Stimulated activated CD8-positive, alpha-beta memory T cell treated with anti-CD3 and anti-CD28 coated beads, Interleukin-12 subunit alpha, Interleukin-12 subunit beta, amount 100 ng/mL, for 24 hours (primary cell): ENCODE data around the gene CLIP2.
"Not testable (repeated sequence)": the region's sequence is repeated elsewhere in the genome, so short reads cannot be mapped to it uniquely, and the experiment has no call there.

Source experiments
- DNase-seq: peaks from one replicate; pipeline ENCODE4 v3.0.0-alpha.2; 2020; ENCODE audit errors: extremely low read depth

The CLIP2 gene

DNA sequence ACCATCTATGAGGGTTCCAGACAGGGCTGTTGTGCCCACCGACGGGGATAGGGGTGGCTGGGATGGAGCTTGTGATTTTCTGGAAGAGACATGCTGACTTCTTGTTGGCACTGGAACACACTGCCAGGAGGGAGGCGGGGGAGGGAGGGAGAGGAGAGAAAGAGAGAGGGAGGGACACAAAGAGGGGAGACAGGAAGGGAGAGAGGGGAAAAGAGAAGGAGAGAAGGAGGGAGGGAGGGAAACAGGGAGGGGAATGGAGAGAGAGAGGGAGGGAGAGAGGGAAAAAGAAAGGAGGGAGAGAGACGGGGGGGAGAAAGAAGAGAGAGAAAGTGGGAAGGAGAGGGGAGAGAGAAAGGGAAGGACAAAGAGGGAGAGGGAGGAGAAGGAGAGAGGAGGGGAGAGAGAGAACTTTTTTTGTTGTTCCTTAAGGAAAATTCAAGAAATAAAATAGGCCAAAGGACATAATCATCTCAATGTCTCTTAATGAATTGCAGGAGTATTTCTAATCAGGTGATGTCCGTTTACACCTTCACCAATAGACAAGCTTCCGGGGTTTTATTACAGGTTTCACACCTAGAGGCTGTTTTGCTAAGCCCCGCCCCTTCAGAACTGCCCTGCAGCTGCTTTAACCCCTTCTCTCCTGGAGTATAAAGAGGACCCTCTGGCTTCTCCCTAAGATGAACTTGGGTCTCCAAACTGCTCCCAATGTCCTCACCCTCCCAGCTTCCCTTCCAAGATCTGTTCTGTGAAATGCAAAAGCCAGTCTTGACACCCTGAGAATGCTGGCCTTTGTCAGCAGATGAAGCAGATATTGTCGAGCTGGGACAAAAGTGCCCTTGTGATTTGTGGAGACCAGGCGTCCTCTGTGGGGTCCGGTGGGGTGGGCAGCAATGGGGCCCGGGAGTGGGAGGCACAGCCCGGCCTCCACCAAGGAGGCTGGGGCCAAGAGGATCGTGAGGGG, 82.5 kb downstream of the CLIP2 start:
- DNase-seq: no peak

- DNase-seq: no peak
Measured at GRCh38 chr7:74372511-74373111, 83.4 kb downstream of the CLIP2 start.

GRCh38 chr7:74373536-74373935, 84.3 kb downstream of the CLIP2 start:
- DNase-seq: no peak

GRCh38 chr7:74375726-74376220, 86.6 kb downstream of the CLIP2 start:
- DNase-seq: no peak

DNA sequence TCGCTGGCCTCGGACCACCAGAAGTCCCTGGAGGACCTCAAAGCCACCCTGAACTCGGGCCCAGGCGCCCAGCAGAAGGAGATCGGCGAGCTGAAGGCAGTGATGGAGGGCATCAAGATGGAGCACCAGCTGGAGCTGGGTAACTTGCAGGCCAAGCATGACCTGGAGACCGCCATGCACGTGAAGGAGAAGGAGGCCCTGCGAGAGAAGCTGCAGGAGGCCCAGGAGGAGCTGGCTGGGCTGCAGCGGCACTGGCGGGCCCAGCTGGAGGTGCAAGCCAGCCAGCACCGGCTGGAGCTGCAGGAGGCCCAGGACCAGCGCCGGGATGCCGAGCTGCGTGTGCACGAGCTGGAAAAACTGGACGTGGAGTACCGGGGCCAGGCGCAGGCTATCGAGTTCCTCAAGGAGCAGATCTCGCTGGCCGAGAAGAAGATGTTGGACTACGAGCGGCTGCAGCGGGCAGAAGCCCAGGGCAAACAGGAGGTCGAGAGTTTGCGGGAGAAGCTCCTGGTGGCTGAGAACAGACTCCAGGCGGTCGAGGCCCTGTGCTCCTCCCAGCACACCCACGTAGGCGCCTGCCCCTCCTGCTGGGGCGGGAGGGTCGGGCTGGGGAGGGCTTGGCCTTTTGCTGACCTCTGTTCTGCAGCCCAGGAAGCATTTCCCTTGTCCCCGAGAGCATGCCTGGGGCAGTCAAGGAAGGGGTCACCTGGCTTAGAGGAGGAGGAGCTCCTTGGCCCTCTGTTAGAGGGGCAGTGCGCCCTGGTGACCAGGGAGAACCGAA, 87.2 kb downstream of the CLIP2 start:
- DNase-seq: no peak

GRCh38 chr7:74379938-74380337, 90.7 kb downstream of the CLIP2 start:
- DNase-seq: no peak

DNA sequence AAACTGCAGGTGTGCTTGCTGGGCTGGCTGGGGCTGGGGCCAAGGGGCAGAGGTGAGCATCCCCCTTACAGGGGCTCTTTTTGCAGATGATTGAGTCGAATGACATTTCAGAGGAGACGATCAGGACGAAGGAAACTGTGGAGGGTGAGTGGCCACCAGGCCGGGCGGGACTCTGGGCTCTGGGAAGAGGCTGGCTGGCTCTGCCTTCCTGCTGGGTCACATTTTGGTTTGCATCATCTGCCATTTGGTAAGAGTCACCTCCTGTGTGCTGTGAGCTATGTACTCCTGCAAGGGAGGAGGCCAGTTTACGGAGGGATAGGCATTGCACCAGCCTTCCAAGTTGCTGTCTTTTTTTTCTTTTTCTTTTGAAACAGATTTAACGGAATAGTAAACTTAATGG, 91.5 kb downstream of the CLIP2 start:
- DNase-seq: no peak

DNA sequence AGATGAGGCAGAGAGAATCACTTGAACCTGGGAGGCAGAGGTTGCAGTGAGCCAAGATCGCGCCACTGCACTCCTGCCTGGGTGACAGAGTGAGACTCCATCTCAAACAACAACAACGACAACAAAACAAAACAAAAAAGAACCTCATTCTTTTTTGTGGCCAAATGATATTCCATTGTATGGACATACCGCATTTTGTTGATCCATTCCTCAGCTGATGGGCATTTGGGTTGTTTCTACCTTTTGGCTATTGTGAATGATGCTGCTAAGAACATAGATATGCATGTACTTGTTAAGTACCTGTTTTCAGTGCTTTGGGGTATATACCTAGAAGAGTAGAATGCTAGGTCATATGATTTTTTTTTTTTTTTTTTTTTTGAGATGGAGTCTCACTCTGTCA, 94.9 kb downstream of the CLIP2 start:
- DNase-seq: not testable (repeated sequence)

- not testable (repeated sequence) for DNase-seq
Measured at GRCh38 chr7:74384854-74385253, 95.6 kb downstream of the CLIP2 start.

- DNase-seq: no peak
Measured at GRCh38 chr7:74387606-74388005, 98.4 kb downstream of the CLIP2 start.

DNA sequence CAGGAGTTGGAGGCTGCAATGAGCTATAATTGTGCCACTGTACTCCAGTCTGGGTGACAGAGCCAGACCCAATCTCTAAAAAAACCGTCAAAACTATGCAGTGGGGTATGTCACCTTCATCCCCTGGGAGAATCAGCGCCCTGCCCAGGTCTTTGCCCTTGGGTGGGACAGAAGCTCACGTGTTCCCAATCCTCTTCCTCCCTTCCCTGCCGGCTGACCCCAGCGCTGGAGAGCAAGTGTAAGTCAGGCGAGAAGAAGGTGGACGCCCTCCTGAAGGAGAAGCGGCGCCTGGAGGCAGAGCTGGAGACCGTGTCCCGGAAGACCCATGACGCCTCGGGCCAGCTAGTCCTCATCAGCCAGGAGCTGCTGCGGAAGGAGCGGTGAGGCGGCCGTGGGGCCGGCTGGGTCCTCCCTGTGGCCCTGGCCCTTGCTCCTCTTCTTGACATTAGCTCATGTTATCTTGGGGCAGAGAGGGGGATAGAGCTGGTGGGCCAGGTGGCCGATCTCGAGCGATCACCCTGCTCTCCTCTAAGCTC, 99.7 kb downstream of the CLIP2 start:
- DNase-seq: no peak

- DNase-seq: not testable (repeated sequence)
Measured at GRCh38 chr7:74393722-74394121, 104.5 kb downstream of the CLIP2 start.

- not testable (repeated sequence) for DNase-seq
Measured at GRCh38 chr7:74394601-74395000, 105.4 kb downstream of the CLIP2 start.

DNA sequence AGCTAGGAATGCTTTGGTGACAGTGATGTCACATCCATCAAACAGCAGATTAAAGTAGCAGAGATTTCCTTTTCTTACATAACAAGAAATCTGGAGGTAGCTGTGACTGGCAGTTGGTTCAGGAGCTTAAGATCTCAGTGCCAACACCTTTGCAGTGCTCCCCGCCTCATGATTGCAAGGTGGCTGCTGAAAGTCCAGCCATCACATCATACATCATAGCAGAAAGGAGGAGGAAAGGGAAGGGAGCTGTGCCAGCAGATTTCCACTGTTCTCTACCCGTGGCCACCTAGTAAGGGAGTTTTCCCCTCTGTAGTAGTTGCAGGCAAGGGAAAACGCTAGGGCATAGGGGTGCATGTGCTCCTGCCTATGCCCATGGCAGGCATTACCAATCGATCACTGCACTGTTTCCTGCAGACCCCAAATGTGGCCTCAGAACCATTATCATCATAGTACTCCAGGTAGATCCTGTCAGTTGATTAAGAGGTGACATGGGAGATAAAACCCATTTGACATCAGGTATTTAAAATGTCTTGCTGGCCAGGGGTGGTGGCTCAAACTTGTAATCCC, 106.6 kb downstream of the CLIP2 start:
- no peak for DNase-seq

DNA sequence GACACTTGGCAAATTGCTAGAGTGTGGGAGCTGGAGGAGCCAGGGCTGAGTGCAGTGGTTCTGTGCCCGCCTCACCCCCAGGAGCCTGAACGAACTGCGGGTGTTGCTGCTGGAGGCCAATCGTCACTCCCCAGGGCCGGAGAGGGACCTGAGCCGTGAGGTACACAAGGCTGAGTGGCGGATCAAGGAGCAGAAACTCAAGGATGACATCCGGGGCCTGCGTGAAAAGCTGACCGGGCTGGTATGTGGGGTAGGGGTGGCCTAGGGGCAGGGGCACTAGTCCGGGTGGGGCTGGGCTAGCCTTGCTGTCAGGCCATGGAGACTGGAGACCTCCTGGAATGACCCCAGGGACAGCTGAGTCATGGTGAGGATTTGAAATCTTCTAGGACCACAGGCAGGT, 107.8 kb downstream of the CLIP2 start:
- DNase-seq: no peak

DNA sequence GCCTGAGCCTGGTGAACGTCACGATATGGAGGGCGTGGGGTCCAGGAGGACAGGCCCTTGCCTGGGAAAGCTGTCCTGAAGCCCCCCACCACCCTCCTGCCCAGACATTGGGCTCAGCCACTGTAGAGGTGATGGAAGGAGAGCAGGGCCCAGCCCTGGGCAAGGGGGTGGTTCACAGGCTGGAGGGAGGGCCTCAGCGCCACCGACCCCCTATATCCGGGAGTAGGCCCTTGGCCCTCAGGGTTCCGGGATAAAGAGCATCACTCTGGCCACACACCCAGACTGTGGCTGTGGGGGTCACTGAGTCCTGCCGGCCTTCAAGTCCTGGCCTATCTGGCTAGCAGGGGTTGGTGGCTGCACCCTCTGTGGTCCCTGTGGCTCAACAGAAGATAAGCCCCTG, 109.2 kb downstream of the CLIP2 start:
- DNase-seq: no peak

- no peak for DNase-seq
Measured at GRCh38 chr7:74399006-74399405, 109.8 kb downstream of the CLIP2 start.

DNA sequence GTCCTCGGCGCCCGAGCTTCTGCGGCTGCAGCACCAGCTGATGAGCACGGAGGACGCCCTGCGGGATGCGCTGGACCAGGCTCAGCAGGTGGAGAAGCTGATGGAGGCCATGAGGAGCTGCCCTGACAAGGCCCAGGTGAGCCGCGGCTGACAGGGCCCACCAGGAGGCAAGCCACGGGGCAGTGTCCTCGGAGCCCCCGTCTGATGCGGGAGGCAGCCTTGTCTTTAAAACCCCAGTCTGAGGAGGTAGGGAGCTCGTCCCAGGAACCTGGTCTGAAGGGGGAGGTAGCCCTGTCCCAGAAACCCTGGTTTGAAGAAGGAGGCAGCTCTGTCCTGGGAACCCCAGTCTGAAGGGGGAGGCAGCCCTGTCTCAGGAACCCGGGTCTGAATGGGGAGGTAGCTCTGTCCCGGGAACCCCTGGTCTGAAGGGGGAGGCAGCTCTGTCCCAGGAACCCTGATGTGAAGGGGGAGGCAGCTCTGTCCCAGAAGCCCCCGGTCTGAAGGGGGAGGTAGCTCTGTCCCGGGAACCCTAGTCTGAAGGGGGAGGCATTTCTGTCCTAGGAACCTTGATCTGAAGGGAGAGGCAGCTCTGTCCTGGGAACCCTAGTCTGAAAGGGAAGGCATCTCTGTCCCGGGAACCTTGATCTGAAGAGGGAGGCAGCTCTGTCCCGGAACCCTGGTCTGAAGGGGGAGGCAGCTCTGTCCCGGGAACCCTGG, 111.4 kb downstream of the CLIP2 start:
- no peak for DNase-seq

- DNase-seq: peak; percentile 15
Measured at GRCh38 chr7:74401137-74401859, 112.1 kb downstream of the CLIP2 start.

- not testable (repeated sequence) for DNase-seq
Measured at GRCh38 chr7:74402668-74403067, 113.5 kb downstream of the CLIP2 start.
